Suppressor macrophage (primary cell): ENCODE measurements around the gene TLCD5.
A peak's percentile ranks its signal among the peaks of the same experiment; 100 is the strongest.

Experiments used
- DNase-seq, 4 experiments: peaks; one replicate each; pipeline ENCODE4 v3.0.0-alpha.2; 2020 to 2022

The TLCD5 gene

DNA sequence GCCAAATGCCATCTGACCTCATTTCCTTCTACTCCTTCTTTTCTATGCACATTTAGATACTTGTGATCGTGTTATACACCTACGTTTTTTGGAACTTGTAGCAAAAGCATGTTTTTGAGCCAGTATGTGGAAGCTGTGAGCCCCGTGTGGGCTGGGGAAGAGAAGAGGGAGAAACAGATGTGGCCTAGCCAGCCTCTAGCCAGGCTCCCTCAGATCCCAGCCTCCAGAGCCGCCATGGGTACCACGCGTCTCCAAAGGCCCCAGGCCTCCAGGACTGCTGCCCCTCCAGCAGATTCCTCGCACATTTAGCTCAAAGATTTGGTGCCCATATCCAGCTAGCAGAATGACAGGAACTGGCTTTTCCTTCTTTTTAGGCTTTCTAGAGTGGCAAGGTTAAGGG lies 17.0 kb upstream of the TLCD5 start:
- DNase-seq, result no peak

- no peak for DNase-seq
These were observed 14.2 kb upstream of the TLCD5 start for GRCh38 chr11:120310870-120311269.

DNA sequence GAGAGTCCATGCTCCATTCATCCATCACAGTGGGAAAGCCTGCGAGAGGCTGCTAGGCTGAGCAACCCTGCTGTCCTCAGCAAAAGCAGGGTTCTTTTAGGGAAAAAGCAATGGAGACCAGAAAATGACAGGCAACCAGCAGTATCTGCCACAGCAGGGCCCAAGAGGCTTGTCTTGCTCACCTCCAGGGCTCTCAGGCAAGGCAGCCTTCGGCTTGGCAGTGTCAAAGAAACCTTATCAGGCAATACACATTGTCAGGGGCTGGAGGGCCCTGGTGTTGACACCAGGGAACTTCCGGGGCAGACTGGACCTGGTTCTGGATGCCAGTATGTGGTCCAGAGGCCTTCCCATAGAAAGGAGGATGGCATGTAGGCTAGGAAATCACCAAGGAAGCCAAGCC lies 10.2 kb upstream of the TLCD5 start:
- DNase-seq, result no peak

GRCh38 chr11:120316880-120317688 lies 8.0 kb upstream of the TLCD5 start:
- DNase-seq, result no peak

GRCh38 chr11:120317689-120318480 lies 7.2 kb upstream of the TLCD5 start:
- no peak for DNase-seq

GRCh38 chr11:120318906-120319305 lies 6.2 kb upstream of the TLCD5 start:
- no peak for DNase-seq

DNA sequence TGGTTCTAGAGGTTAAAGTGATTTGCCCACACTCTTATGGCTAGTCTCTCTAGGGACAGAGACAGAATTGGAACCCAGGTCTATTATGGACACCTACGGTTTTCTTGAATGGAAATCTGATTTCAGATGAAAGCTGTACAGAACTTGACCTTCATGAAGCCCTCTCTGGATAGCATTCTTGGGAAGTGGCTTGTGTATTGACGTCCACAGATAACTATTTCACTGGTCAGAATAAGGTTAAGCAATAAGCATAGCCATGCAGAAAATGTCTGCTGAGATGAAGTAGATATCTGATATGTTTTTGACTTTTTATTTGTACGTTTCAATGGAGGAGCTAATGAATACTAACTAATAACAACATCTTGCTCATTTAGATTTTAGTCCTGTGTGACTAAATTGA lies 1.1 kb downstream of the TLCD5 start:
- DNase-seq, result no peak

GRCh38 chr11:120326845-120327281 lies 1.8 kb downstream of the TLCD5 start:
- DNase-seq, result peak; percentile 30 to 64 (median 38)

GRCh38 chr11:120327311-120327710 lies 2.2 kb downstream of the TLCD5 start:
- DNase-seq, result no peak

DNA sequence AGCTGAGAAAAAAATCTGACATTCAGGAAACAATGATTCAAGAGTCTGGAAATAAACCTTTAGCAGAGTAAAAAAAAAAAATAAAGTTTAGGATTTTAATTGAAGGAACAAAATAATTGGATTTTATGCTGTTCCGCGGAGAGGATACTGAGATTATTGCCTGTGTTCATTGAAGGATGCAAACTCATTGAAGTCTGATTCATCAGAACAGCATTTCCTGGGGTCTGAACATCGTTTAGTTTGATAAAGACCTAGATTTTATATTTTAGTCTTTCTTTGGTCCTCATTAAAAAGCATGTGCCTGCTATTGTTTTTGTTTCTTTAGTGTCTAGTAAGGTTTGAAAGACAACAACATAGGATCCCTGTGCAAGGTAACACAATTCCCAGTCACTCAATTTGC lies 4.5 kb downstream of the TLCD5 start:
- no peak for DNase-seq

DNA sequence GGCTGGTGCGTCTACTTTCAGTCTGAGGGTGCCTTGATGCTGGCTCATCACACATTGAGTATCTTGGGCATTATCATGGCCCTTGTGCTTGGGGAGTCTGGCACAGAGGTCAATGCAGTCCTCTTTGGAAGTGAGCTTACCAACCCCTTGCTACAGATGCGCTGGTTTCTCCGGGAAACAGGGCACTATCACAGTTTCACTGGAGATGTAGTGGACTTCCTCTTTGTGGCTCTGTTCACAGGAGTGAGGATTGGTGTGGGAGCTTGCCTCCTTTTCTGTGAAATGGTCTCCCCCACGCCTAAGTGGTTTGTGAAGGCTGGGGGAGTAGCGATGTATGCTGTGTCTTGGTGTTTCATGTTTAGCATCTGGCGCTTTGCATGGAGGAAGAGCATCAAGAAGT lies 4.9 kb downstream of the TLCD5 start:
- DNase-seq, result no peak

GRCh38 chr11:120331301-120331996 lies 6.3 kb downstream of the TLCD5 start:
- no peak for DNase-seq

DNA sequence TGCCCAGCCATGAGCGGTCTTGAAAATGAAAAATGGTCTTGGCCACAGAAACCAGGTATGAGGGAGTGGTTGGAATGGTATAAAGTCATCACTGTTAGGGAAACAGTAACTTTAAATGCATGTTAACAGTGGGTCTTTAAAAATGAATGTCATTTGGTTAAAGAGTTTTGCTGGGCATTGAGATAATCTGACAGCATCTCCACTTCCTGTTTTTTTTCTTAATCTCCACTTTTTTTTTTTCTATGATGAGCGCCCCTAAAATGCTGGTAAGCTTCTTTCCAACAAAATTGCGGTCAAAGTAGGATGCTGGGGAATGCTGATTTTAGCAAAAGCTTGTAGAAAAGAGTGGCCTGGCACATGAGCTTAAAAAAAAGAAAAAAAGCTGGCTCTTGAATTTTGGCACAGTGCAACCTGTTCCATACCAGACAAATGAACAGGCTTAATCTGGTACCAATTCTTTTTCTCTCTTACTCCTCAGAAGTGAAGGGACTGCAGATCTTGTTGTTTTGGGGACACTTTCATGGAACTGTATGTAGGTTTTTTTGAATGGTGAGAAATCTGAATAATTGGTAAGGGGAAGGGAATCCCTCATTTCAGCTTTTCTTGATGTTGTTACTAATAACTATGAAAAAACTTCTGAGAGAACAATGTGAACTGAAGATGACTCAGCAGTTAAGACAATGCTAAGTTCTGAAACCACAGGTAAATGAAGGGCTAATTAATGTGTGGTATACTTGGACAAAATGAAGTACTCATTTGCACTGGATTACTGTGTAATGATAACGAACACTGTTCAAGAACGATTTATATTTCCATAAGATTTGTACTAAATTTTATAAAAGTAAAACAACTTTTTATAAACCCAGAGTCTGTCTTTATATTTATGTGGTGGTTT lies 8.0 kb downstream of the TLCD5 start:
- DNase-seq, result no peak

GRCh38 chr11:120333801-120334200 lies 8.7 kb downstream of the TLCD5 start:
- no peak for DNase-seq

DNA sequence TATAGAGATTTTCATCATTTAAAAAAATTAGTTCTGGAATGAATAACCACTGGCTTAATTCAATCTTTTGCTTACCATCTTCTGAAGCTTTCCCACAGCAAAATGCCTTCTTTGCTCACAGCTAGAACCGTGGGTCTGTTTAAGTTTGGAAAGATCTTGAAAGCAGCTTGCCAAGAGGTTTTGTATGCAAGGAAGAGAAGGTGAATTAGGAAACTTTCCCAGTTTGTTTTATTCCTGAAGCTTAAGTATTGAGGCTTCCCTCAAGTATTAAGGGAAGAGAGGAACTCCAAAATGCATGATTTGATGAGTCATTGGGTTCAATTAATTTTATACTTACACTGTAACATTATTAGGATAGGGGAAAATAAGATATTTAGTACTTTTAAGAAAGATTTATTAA lies 9.2 kb downstream of the TLCD5 start:
- no peak for DNase-seq

GRCh38 chr11:120334894-120335462 lies 9.9 kb downstream of the TLCD5 start:
- peak; percentile 82 to 88 (median 84) for DNase-seq

GRCh38 chr11:120335556-120335907 lies 10.4 kb downstream of the TLCD5 start:
- DNase-seq, result peak in 1 of 4 experiments; percentile 16

DNA sequence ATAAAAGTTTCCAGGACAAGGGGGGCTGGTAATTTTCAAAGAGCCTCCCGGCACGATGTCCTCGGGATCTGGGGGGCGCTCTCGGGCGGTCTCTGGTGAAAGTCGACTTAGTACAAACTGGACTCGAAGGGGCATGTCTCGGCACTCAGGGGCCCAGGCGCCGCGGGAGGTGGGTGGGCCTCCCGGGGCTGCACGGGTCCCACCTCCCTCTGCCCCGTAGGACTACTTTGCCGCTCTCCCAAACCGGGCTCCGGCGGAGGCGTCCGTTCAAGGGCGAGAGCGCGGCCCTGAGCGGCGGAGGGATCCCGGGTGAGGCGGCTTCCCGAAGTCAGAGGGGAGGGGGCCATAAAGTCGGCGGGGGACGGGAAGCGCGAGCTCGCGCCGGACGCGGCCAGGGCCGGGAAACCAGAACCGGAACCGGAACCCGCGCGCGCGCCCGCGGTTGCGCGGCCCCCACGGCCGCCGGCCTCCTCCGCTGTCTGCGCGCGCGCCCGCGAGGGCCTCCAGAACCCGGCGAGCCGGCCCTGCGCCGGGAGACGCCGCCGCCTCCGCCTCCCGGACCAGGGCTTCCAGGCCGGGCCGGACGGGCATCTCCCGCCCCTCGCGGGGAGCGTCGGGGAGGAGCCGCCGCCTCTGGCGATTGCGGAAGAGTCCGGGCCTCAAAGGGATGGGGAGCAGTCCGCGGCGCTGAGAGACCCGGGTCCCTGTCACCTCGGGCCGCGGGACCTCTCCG lies 11.0 kb downstream of the TLCD5 start, which contains the start of gene ARHGEF12:
Gene ARHGEF12 (plus strand): TSS at position 506 of the 733 bp plus-strand sequence. CDS start 831 bp downstream, outside the sequence.
- peak; percentile 83 to 94 (median 90) for DNase-seq

- peak in 1 of 4 experiments; percentile 64 for DNase-seq
These were observed 11.7 kb downstream of the TLCD5 start for GRCh38 chr11:120336641-120337354.
